ENCODE data around the gene FAXDC2.

The FAXDC2 gene

DNA sequence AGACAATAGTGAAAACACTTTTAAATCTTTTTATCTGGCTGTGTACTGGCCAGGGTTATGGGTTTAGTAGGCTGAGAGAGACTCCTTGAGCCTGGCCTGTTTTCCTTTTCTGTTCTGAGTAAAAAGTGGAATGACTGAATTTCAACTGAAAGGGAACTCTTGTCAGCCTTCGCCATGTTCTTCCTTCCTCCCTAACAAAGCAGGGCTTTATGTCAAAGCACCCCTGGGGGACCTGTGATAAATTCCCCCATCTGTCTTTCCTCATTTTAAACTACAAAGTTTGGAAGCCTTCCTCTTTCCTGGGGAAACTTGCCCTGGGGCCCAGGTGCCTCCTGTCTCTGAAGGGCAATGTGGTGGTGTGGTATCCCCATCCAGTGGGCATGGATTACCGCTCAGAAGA, 65.5 kb downstream of the FAXDC2 start:
- TF ChIP-seq, protein P1, sequence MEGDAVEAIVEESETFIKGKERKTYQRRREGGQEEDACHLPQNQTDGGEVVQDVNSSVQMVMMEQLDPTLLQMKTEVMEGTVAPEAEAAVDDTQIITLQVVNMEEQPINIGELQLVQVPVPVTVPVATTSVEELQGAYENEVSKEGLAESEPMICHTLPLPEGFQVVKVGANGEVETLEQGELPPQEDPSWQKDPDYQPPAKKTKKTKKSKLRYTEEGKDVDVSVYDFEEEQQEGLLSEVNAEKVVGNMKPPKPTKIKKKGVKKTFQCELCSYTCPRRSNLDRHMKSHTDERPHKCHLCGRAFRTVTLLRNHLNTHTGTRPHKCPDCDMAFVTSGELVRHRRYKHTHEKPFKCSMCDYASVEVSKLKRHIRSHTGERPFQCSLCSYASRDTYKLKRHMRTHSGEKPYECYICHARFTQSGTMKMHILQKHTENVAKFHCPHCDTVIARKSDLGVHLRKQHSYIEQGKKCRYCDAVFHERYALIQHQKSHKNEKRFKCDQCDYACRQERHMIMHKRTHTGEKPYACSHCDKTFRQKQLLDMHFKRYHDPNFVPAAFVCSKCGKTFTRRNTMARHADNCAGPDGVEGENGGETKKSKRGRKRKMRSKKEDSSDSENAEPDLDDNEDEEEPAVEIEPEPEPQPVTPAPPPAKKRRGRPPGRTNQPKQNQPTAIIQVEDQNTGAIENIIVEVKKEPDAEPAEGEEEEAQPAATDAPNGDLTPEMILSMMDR (IDR thresholded peaks at IDR 0.05; ENCODE audit: low read depth, low read length, poor library complexity, severe bottlenecking), result no peak
- no peak for TF ChIP-seq EZH2phosphoT487 (IDR thresholded peaks at IDR 0.05; ENCODE audit: borderline replicate concordance, low read length)

DNA sequence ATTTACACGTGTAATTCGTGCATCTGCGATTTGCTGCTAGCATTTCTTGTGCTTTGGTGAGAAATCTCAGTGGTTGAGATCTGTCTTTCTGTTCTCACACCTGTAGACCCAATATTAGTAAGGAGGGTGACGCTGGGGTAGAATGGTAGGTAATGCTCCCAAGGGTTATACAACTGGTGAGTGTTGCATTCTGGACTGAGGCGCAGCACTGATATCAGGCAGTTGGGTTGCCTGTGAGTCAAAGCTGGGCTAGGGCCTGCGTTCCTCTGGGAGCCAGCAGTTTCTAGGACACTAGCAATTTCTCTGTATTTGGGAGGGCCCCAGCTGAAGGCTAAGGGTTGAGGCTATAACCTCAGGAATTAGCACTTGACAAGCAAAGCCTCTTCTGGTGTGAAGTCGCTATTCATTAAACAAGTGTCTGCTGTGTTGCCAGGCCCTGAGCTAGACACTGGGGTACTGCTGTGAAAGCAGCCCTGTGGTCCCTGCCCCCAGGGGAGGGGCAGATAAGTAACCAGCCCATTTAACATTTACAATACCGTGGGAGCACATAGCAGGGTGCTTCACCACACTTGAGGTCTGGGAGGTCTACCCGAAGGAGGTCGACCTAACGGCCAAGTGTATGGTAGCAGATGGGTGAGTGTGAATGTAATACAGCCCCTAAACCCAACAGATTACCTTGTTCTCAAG, 66.5 kb downstream of the FAXDC2 start:
- no peak overlapping the region for H3K4me2 ChIP-seq (ENCODE audit: low read length)
- peaks cover 66% of the 10 kb centered on the region for H4K20me1 ChIP-seq (ENCODE audit: control insufficient read depth, insufficient read depth, low read depth, low read length)
- H3K4me3 ChIP-seq (ENCODE audit: low read length), result no peak overlapping the region
- no peaks in the 10 kb centered on the region for H3K9me3 ChIP-seq (ENCODE audit: control insufficient read depth, insufficient read depth, low read length)
- H3F3A ChIP-seq (ENCODE audit: control insufficient read depth, insufficient read depth), result no peaks in the 10 kb centered on the region
- H3K27ac ChIP-seq (ENCODE audit: low read depth, low read length), result no peak overlapping the region
- H3K4me1 ChIP-seq (ENCODE audit: control insufficient read depth, low read length), result peaks cover 26% of the 10 kb centered on the region
- H3K27me3 ChIP-seq (ENCODE audit: control insufficient read depth, low read length), result no peaks in the 10 kb centered on the region
- TF ChIP-seq, protein P1 (IDR thresholded peaks at IDR 0.05; ENCODE audit: low read depth, low read length, poor library complexity, severe bottlenecking), result no peak
- peaks cover 100% of the 10 kb centered on the region for H3K79me2 ChIP-seq (ENCODE audit: control insufficient read depth, low read length)
- H3K9me2 ChIP-seq (replicated peaks; ENCODE audit: control insufficient read depth, low read length), result no peaks in the 10 kb centered on the region
- peaks cover 67% of the 10 kb centered on the region for H3K36me3 ChIP-seq (ENCODE audit: control insufficient read depth, low read length)

More for the DNA sequence above, 65.5 kb downstream of the FAXDC2 start:
- Histone ChIP-seq H3K4me2 (ENCODE audit: low read length) (no peak overlapping the region), H3K4me3 (ENCODE audit: low read length) (no peak overlapping the region), H3K9me2 (replicated peaks; ENCODE audit: control insufficient read depth, low read length) (no peaks in the 10 kb centered on the region), H3F3A (ENCODE audit: control insufficient read depth, insufficient read depth) (no peaks in the 10 kb centered on the region; the same call in 1 of the 2 replicates), H3K27me3 (ENCODE audit: control insufficient read depth, low read length) (no peaks in the 10 kb centered on the region), H3K9me3 (ENCODE audit: control insufficient read depth, insufficient read depth, low read length) (no peaks in the 10 kb centered on the region), H3K36me3 (ENCODE audit: control insufficient read depth, low read length) (peaks cover 68% of the 10 kb centered on the region), H3K79me2 (ENCODE audit: control insufficient read depth, low read length) (peaks cover 100% of the 10 kb centered on the region), H3K4me1 (ENCODE audit: control insufficient read depth, low read length) (peaks cover 19% of the 10 kb centered on the region), H4K20me1 (ENCODE audit: control insufficient read depth, insufficient read depth, low read depth, low read length) (peaks cover 60% of the 10 kb centered on the region), H3K27ac (ENCODE audit: low read depth, low read length) (no peak overlapping the region)

DNA sequence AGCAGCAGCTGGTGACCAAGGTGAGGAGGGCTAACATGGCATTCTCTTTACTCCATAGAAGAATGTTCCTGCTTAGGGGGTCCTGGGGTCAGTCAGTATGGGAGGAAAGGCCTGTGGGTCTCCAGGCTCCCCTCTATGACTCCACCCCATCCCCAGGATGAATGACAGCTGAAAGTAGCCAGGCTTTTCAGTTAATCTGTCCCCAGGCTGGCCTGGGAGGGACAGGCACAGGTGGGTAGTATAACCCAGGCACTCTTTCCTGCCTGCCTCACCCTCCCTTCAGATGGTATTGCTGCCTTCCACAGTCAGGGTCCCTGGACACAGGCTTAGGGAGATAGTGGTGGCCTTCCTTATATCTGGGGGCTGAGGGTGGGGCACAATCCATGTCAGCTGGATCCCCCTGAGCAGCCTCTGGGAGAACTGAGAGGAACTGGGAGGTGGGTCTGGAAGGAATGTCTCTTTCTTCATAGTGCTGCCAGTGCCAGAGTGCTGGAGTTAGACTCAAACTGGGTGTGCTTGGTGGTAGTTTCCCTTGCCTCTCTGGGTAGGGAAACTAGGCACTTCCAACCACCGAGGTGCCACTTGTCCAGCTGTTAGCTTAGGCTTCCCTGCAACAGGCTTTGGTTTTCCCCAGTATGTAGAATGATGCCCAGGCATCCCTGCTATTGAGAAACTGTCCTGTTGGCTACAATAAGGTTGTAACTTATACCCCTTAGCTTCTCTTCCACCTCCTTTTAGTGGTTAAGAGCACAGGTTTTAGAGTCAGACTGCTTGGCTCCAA, 67.4 kb downstream of the FAXDC2 start:
- H3K9me3 ChIP-seq (ENCODE audit: control insufficient read depth, insufficient read depth, low read length), result no peaks in the 10 kb centered on the region
- H4K20me1 ChIP-seq (ENCODE audit: control insufficient read depth, insufficient read depth, low read depth, low read length), result peaks cover 61% of the 10 kb centered on the region
- H3K36me3 ChIP-seq (ENCODE audit: control insufficient read depth, low read length), result peaks cover 64% of the 10 kb centered on the region
- H3K27ac ChIP-seq (ENCODE audit: low read depth, low read length), result no peak overlapping the region
- peaks cover 100% of the 10 kb centered on the region for H3K79me2 ChIP-seq (ENCODE audit: control insufficient read depth, low read length)
- H3K4me2 ChIP-seq (ENCODE audit: low read length), result no peak overlapping the region
- TF ChIP-seq, protein P1 (IDR thresholded peaks at IDR 0.05; ENCODE audit: low read depth, low read length, poor library complexity, severe bottlenecking), result no peak
- no peak for TF ChIP-seq EZH2phosphoT487 (IDR thresholded peaks at IDR 0.05; ENCODE audit: borderline replicate concordance, low read length)
- no peaks in the 10 kb centered on the region for H3K9me2 ChIP-seq (replicated peaks; ENCODE audit: control insufficient read depth, low read length)
- H3K4me3 ChIP-seq (ENCODE audit: low read length), result no peak overlapping the region
- H3K4me1 ChIP-seq (ENCODE audit: control insufficient read depth, low read length), result peaks cover 26% of the 10 kb centered on the region
- H3K27me3 ChIP-seq (ENCODE audit: control insufficient read depth, low read length), result no peaks in the 10 kb centered on the region
- H3F3A ChIP-seq (ENCODE audit: control insufficient read depth, insufficient read depth), result no peaks in the 10 kb centered on the region
